HepG2 (cell line): ENCODE results near the gene SUSD2.

Source experiments
- SRSF1 ChIP-seq: fragments of 200-400 bp; formaldehyde crosslinking; optimal IDR thresholded peaks from 2 replicates; pipeline ENCODE3; 2017; ENCODE audit warnings: mild to moderate bottlenecking, low read depth, low read length, moderate library complexity
- ZNF274 ChIP-seq: sonication (generic); formaldehyde crosslinking; IDR thresholded peaks from 2 replicates; pipeline ENCODE4 v1.5.1; 2020; ENCODE audit warnings: mild to moderate bottlenecking, missing genetic modification reagents

DNA sequence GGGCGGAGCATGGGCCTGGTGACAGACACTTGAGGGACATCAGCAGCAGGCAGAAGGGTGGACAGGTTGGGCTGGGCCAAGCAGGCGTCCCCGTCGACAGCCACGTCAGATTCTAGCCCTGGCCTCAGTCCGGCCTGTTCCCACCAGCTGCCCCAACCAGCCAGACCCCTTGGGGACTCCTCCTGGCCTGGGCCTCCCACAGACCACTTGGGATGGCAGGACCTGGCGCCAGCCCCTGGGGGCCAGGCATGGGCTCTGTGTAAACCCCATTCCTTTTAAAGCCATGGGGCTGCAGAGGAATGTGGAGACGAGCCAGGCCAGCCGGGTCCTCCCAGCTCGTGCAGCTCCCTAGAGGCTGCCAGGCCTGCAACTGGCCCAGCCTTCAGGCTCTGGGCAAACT, 4.7 kb upstream of the SUSD2 start:
- TF ChIP-seq SRSF1 (no peak), ZNF274 (no peak)
